ENCODE data around the gene CNPY4.

Gene CNPY4

DNA sequence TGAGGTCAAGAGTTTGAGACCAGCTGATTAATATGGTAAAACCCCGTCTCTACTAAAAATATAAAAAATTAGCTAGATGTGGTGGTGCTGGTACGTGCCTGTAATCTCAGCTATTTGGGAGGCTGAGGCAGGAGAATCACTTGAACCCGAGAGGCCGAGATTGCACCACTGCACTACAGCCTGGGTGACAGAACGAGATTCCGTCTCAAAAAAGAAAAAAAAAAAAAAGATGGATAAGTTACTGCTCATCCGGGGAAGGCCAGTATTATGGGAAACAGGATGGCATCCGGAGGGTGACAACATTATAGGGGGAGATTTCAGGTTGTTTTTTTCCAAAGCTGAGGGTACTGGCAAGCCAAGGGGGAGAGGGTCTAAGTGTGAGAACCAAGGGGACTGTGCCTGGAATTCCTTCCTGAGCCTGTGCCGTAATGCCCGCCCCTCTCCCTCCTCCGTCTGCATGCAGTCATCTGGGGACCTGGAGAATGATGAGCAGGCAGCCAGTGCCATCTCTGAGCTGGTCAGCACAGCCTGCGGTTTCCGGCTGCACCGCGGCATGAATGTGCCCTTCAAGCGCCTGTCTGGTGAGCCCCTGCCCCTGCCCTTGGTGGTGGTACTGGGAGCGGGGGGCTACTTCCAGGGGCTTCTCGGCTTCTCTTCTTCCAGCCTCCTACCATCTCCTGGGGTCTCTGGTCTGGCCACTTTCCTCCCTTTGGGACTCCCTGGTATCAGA lies 33.7 kb downstream of the CNPY4 start:
- no peak overlapping the region for H3K4me3 Mint-ChIP-seq
- peak overlapping the region; percentile 33 for H3K27ac Mint-ChIP-seq (ENCODE audit: low read depth)

DNA sequence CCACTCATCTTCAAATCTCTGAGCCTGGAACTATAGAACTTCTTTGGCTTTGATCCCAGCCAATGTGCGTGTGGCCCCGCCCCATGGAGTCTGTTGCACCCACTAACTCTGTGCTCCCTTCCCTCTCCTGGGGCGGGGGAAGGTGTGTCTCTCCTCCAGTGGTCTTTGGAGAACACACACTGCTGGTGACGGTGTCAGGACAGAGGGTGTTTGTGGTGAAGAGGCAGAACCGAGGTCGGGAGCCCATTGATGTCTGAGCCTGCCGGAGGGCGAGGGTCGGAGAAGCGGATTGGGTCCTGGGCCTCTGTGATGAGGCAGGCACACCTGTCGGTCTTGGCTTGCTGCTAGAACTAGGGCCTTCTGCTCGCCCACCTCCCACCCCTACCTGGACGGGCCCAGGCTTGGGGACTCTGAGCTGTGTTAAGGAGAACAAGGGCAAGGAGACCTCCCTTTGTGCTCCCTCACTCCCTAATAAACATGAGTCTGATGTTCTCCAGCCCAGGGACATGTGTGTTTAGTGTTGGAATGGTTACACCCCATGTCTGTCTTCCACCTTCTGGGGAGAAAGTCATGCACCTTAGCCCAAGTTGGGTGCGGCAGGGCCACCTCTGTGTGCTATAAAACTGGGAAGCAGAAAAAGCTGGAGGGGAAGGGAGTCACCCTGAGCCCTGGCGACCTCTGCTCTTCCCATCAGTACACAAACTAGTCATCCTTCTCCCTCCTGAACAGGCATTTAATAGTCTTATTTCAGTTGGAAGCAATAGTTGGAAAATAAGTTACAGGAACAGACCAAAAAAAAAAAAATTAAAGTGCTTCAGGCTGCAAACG lies 34.5 kb downstream of the CNPY4 start:
- Mint-ChIP-seq H3K27ac (ENCODE audit: low read depth) (no peak overlapping the region), H3K36me3 (ENCODE audit: insufficient read depth) (peaks cover 28% of the 10 kb centered on the region), H3K4me3 (no peak overlapping the region), H3K4me1 (peaks cover 43% of the 10 kb centered on the region), H3K27me3 (no peaks in the 10 kb centered on the region), H3K9me3 (no peaks in the 10 kb centered on the region)
- no peak for DNase-seq (ENCODE audit: low spot score in 2 of 2)
- no peak for ATAC-seq (replicated peaks; ENCODE audit: extremely low read depth, poor library complexity, severe bottlenecking)

More for the DNA sequence above, 33.7 kb downstream of the CNPY4 start:
- peaks cover 51% of the 10 kb centered on the region for H3K4me1 Mint-ChIP-seq
- H3K36me3 Mint-ChIP-seq (ENCODE audit: insufficient read depth): peaks cover 31% of the 10 kb centered on the region
- ATAC-seq (replicated peaks; ENCODE audit: extremely low read depth, poor library complexity, severe bottlenecking) (no peak), DNase-seq (ENCODE audit: low spot score in 2 of 2) (no peak)
- H3K27me3 Mint-ChIP-seq: no peaks in the 10 kb centered on the region
- H3K9me3 Mint-ChIP-seq: no peaks in the 10 kb centered on the region

DNA sequence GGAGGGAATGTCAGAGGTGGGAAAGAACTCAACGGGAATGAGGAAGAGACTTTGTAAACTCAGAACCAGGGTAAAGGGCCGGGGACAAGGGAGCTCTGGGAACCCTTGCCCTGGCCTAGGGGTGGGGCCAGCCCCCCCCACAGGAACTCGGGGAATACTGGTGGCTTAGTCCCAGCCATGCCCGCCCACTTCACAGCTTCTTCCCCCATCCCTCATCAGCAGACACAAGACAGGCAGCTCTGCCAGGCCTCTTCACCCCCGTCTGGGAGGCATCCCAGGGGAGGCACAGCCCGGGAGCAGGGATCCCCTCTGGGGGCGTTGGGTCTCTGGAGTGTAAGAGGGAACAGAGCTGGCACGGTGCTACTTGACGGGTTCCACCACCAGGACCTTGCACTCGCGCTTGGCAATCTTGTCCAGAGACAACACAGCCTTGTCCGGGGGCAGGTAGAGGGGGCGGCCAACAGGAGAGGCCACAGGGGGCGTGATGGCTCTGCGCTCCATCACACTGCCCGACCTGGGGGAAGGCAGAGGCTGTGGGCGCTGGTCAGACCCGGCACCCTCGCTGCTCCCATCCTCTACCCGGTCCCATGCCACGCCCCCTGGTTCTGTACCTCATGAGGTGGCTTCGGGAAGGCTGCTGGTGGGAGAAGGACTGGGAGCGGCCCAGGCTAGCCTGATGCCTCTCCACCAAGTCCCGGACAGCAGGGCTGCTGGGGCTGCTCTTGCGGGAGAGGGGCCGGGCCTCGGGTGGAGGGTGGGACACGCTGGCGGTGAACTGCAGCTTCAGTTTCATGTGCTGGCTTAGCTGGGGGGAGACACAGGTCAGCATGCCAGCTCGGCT lies 35.4 kb downstream of the CNPY4 start:
- Mint-ChIP-seq H3K27ac (ENCODE audit: low read depth) (no peak overlapping the region), H3K27me3 (no peaks in the 10 kb centered on the region), H3K9me3 (no peaks in the 10 kb centered on the region), H3K36me3 (ENCODE audit: insufficient read depth) (peaks cover 25% of the 10 kb centered on the region), H3K4me3 (no peak overlapping the region), H3K4me1 (peaks cover 42% of the 10 kb centered on the region)
- ATAC-seq (replicated peaks; ENCODE audit: extremely low read depth, poor library complexity, severe bottlenecking): no peak
- no peak for DNase-seq (ENCODE audit: low spot score in 2 of 2)

DNA sequence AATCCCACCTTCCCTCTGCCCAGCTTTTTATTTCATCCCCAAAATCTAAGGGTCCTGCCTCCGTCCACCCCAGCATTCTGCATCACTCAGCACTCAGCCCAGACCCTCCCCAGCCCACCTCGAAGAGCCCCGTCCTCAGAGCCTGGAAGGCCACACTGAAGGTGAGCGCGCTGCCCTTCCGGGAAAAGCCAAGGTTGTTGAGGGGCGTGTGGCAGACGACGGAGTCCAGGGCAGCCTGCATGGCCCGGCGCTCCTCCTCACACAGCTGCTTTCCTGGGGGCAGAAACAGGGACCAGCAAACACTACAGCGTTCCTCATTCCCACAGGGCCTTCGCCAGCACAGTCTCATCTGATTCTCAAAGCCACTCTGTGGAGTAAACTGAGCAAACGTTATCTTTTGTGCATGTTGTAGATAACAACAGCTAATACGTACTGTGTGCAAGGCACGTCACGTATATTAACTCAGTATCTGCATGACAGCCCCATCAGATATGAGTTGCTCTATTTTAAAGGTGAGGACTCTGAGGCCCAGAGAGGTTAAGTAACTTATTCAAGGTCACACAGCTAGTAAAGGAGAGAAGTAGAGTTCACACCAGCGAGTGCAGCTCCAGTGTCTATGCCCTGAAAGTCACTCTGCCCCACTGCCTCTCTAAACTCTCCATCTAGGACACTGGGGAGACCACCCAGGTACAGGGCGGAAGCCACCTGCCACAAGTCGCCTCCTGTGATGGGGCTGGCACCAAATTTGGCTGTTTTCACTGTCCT lies 36.3 kb downstream of the CNPY4 start:
- Mint-ChIP-seq H3K27ac (ENCODE audit: low read depth) (peak overlapping the region; percentile 53), H3K4me1 (peaks cover 33% of the 10 kb centered on the region), H3K27me3 (no peaks in the 10 kb centered on the region), H3K4me3 (peak overlapping the region; percentile 78), H3K9me3 (no peaks in the 10 kb centered on the region), H3K36me3 (ENCODE audit: insufficient read depth) (peaks cover 22% of the 10 kb centered on the region)
- no peak for DNase-seq (ENCODE audit: low spot score in 2 of 2)
- ATAC-seq (replicated peaks; ENCODE audit: extremely low read depth, poor library complexity, severe bottlenecking): no peak

DNA sequence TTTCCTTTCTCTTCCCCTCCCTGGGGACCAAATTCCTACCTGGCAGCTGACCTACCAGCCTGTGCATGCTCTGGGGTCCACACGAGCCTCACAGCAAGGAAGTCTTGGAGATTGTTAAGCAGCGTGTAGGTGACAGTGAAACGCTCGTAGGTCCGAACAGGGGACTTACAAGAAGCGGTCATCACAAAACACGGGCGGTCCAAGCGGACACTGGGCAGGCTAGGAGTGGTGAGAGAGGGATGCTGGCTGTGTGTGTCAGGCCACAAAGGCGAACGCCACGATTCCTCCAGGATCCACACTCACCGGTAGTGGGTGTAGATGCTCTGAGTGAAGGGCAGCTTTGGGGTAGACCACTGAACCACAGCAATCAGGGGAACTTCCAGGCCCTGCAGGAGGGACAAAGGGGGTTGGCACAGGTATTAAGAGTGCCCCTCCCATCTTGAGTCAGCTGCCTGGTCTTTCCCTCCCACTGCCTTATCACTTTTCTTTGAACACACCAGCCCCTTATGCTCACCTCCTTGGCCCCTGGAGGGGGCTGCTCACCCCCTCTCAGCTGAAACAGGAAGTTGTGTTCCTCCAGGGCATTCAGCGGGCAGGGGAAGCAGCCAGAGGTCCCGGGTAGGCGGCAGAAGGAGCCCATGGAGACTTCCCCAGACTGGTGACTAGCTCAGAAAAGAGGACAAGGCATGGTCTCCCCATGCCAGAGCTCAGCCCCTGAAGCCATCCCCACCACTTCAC lies 37.1 kb downstream of the CNPY4 start:
- H3K27ac Mint-ChIP-seq (ENCODE audit: low read depth): peak overlapping the region; percentile 53
- DNase-seq (ENCODE audit: low spot score in 2 of 2): no peak
- H3K9me3 Mint-ChIP-seq: no peaks in the 10 kb centered on the region
- H3K36me3 Mint-ChIP-seq (ENCODE audit: insufficient read depth): peaks cover 19% of the 10 kb centered on the region
- peak overlapping the region; percentile 78 for H3K4me3 Mint-ChIP-seq
- H3K27me3 Mint-ChIP-seq: no peaks in the 10 kb centered on the region
- peaks cover 33% of the 10 kb centered on the region for H3K4me1 Mint-ChIP-seq
- ATAC-seq (replicated peaks; ENCODE audit: extremely low read depth, poor library complexity, severe bottlenecking): peak; percentile 47

DNA sequence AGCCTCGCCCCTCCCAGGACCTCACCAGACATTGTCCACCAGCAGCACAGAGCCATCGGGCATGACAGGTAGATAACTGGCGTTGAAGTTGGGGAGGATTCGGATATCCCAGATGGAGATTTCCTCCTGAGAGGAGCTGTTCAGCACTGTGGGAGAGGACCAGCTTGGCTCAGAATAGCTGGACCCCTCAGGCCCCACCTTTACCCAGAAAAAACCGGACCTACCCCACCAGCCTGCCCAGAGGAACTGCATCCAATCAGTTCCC lies 37.6 kb downstream of the CNPY4 start:
- peaks cover 32% of the 10 kb centered on the region for H3K4me1 Mint-ChIP-seq
- ATAC-seq (replicated peaks; ENCODE audit: extremely low read depth, poor library complexity, severe bottlenecking) (no peak), DNase-seq (ENCODE audit: low spot score in 2 of 2) (no peak)
- H3K27me3 Mint-ChIP-seq: no peaks in the 10 kb centered on the region
- H3K27ac Mint-ChIP-seq (ENCODE audit: low read depth): peak overlapping the region; percentile 53
- peak overlapping the region; percentile 78 for H3K4me3 Mint-ChIP-seq
- H3K9me3 Mint-ChIP-seq: no peaks in the 10 kb centered on the region
- peaks cover 14% of the 10 kb centered on the region for H3K36me3 Mint-ChIP-seq (ENCODE audit: insufficient read depth)

DNA sequence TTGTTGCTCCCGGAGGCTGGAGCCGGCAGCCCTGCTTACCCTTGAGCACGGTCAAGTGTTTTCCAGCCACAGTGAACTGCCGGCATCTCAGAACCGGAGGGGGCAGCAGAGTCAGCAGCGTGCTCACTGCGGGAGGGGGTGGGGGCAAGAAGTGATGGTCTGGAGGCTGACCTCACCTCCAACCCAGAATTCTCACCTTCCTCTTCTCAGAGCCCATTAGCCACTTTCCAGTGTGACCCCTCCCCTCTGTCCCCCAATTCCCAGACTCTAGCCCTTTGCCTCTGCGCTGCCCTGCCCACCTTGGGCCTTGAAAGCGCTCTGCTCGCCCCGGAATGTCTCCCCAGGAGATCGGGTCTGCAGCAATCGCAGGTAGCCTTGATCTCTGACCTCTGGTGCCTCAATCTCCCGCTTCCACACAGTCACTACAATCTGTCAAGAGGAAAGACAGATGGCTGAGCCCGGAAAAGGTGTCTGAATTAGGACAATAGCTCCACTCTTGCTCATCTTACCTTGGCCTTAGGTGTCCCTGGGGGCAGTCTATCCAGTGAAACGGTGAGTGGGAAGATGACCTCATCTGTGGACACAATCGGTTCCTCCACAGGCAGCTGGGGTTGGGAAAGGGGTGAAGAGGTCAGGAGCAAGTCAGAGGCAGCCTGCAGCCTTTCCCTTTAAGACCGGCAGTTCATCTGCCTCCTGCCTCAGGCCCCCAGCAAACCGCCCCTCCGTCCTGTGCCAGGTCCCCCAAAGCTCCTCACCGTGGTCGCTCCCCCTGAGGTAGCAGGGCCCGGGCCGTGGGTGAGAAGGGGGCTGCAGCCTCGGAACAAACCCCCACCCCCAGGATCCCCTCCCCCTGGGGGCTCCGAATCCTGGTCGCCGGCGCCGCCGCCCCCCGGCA lies 38.1 kb downstream of the CNPY4 start:
- ATAC-seq (replicated peaks; ENCODE audit: extremely low read depth, poor library complexity, severe bottlenecking): peak; percentile 14
- Mint-ChIP-seq H3K4me3 (peak overlapping the region; percentile 78), H3K27ac (ENCODE audit: low read depth) (peak overlapping the region; percentile 62), H3K9me3 (no peaks in the 10 kb centered on the region), H3K36me3 (ENCODE audit: insufficient read depth) (peaks cover 12% of the 10 kb centered on the region), H3K27me3 (no peaks in the 10 kb centered on the region), H3K4me1 (peaks cover 27% of the 10 kb centered on the region)
- DNase-seq (ENCODE audit: low spot score in 2 of 2): no peak

DNA sequence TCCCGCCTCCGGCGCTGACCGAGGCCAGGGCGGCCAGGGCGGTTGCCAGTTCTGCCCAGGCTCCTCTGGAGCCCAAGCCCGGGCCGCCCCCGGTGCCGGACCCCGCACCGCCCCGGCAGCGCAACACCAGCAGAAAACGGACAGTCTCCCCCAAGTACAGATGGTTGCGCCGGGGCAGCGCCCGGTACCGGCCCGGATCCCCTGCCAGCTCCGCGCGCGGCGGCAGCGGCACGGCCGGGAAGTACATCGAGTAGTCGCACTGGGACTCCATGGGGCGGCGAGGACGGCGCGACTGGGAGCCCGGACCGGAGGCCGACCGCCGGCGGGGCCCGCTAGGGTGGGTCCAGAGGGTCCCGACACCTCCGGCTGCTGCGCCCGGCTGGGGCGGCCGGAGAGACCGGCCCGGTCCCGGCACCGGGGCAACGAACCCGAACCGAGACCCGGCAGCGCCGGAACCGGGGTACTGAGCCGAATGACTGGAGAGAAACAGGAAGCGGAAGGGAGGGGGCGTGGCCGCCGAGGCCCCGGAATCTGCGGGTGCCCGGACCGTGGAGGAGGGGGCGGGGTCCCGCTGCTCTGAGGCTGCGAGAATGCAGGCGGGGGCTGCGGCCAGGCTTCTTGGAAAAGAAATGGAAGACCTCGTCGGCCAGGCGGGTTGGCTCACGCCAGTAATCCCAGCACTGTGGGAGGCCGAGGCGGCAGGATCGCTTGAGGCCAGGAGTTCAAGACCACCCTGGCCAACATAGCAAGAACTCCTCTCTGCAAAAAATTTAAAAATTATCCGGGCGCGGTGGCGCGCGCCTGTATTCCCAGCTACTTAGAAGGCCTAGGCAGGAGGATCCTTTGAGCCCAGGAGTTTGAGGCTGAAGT lies 39.0 kb downstream of the CNPY4 start, which contains the start of gene TRAPPC14:
TSS of gene TRAPPC14 (minus strand) at position 495 of the 870 bp plus-strand sequence. CDS start at position 271, 224 bp downstream.
- H3K9me3 Mint-ChIP-seq: no peaks in the 10 kb centered on the region
- peak within 1 kb of the TSS; percentile 78 for H3K4me3 Mint-ChIP-seq
- H3K4me1 Mint-ChIP-seq: peaks cover 30% of the 10 kb centered on the region
- ATAC-seq (replicated peaks; ENCODE audit: extremely low read depth, poor library complexity, severe bottlenecking) (peak; percentile 83), DNase-seq (ENCODE audit: low spot score in 2 of 2) (peak; percentile 75 to 83)
- H3K27ac Mint-ChIP-seq (ENCODE audit: low read depth): peak within 1 kb of the TSS; percentile 62
- H3K27me3 Mint-ChIP-seq: no peaks in the 10 kb centered on the region
- H3K36me3 Mint-ChIP-seq (ENCODE audit: insufficient read depth): peaks cover 11% of the 10 kb centered on the region

DNA sequence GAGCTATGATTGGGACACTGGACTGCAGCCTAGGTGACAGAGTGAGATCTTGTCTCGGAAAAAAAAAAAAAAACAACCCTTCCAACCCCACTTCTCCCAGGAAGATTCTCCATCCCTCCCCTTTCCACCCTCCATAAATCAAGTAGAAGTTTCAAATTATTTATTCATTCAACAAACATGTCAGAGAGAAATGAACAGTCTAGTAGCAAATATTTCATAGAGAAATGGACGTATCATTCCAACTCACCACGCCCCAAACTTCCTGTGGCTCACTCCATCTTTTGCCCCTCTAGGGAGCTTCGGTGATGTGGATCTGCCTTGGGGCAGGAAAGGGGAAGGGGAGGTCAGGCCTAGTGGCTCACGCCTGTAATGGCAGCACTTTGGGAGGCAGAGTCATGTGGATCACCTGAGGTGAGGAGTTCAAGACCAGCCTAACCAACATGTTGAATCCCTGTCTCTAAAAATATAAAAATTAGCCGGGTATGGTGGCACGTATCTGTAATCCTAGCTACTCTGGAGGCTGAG lies 39.7 kb downstream of the CNPY4 start:
- peak overlapping the region; percentile 46 for H3K27ac Mint-ChIP-seq (ENCODE audit: low read depth)
- DNase-seq (ENCODE audit: low spot score in 2 of 2): no peak
- no peaks in the 10 kb centered on the region for H3K9me3 Mint-ChIP-seq
- ATAC-seq (replicated peaks; ENCODE audit: extremely low read depth, poor library complexity, severe bottlenecking): no peak
- peaks cover 31% of the 10 kb centered on the region for H3K4me1 Mint-ChIP-seq
- H3K36me3 Mint-ChIP-seq (ENCODE audit: insufficient read depth): peaks cover 8% of the 10 kb centered on the region
- peak overlapping the region; percentile 78 for H3K4me3 Mint-ChIP-seq
- no peaks in the 10 kb centered on the region for H3K27me3 Mint-ChIP-seq

DNA sequence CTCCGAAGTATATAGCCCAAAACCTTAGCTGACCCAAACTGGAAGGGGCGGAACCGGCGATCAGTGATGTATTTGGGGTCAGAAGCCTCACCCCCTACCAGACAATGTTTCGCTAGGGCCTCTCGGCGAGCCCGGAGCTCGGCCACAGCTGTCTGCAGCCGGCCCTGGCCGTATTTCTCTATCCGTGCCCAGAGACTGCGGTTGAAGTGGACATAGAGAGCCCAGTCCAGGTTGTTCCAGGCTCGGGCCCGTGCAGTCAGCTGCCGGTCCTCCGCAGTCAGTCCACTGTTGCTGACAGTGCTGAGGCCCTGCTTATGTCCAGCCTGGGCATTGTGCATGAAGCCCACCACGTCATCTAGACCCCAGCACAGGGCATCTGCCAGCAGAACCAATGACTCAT lies 40.6 kb downstream of the CNPY4 start:
- no peaks in the 10 kb centered on the region for H3K27me3 Mint-ChIP-seq
- peaks cover 31% of the 10 kb centered on the region for H3K4me1 Mint-ChIP-seq
- peak overlapping the region; percentile 78 for H3K4me3 Mint-ChIP-seq
- H3K36me3 Mint-ChIP-seq (ENCODE audit: insufficient read depth): peaks cover 6% of the 10 kb centered on the region
- DNase-seq (ENCODE audit: low spot score in 2 of 2): no peak
- H3K27ac Mint-ChIP-seq (ENCODE audit: low read depth): no peak overlapping the region
- H3K9me3 Mint-ChIP-seq: no peaks in the 10 kb centered on the region
- ATAC-seq (replicated peaks; ENCODE audit: extremely low read depth, poor library complexity, severe bottlenecking): no peak
